Measurements from ENCODE around the gene PTPRJ.

DNA sequence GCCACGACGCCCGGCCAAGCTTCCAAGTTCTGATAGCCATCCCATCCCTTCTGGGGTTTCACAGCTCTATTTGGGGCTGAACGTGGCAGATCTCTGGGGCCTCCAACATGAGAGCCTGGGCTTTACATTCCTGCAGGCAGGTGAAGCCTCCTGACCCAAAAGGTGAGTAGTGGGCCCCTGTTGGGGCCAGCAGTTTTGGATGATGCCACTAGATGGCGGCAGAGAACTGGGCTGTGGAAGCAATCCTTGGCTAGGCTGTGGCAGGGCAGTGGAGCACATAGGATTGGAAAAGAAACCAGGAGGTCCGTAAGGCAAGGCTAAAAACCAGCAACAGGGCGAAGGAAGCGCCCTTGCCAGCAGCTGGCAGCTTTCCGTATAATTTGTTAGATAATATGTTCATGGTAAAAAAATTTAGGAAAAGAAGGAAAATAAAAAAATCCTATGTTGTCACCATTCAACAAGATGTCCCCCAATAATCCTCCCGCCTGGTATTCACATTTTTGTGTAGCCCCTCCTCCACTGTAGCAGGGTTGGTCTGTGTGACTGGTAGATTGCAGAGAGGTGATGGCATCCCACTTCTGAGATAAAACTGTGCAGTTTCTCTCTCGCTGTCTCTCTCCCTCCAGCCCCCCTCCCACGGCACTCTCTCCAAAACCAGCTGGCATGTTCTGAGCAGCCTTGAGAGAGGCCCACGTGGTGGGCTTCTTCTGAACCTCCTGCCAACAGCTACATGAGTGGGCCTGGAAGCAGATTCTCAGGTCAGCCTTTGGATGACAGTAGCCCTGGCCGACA is 192.7 kb downstream of the PTPRJ start:
- TF ChIP-seq, protein P1, sequence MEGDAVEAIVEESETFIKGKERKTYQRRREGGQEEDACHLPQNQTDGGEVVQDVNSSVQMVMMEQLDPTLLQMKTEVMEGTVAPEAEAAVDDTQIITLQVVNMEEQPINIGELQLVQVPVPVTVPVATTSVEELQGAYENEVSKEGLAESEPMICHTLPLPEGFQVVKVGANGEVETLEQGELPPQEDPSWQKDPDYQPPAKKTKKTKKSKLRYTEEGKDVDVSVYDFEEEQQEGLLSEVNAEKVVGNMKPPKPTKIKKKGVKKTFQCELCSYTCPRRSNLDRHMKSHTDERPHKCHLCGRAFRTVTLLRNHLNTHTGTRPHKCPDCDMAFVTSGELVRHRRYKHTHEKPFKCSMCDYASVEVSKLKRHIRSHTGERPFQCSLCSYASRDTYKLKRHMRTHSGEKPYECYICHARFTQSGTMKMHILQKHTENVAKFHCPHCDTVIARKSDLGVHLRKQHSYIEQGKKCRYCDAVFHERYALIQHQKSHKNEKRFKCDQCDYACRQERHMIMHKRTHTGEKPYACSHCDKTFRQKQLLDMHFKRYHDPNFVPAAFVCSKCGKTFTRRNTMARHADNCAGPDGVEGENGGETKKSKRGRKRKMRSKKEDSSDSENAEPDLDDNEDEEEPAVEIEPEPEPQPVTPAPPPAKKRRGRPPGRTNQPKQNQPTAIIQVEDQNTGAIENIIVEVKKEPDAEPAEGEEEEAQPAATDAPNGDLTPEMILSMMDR (conservative IDR thresholded peaks at IDR 0.05 in 1 of 2, IDR thresholded peaks at IDR 0.05 in 1 of 2; ENCODE audit: low read depth in 1 of 2, low read length in 2 of 2) = peak; percentile 98 to 99
- no peak for TF ChIP-seq EZH2 (IDR thresholded peaks at IDR 0.05; ENCODE audit: low read length, missing control alignments)
